ENCODE results near the gene TKTL1.

Gene TKTL1

GRCh38 chrX:154348114-154348531, 52.5 kb downstream of the TKTL1 start:
- no peak for DNase-seq

GRCh38 chrX:154348646-154349358, 53.2 kb downstream of the TKTL1 start:
- no peak for DNase-seq

GRCh38 chrX:154349359-154349935, 53.9 kb downstream of the TKTL1 start:
- no peak for DNase-seq

GRCh38 chrX:154349979-154350378, 54.4 kb downstream of the TKTL1 start:
- DNase-seq, result no peak

GRCh38 chrX:154350429-154351182, 55.0 kb downstream of the TKTL1 start:
- no peak for DNase-seq

GRCh38 chrX:154351183-154352011, 55.8 kb downstream of the TKTL1 start:
- DNase-seq, result no peak

GRCh38 chrX:154352012-154352401, 56.4 kb downstream of the TKTL1 start:
- no peak for DNase-seq

GRCh38 chrX:154352466-154352865, 56.9 kb downstream of the TKTL1 start:
- DNase-seq, result no peak

GRCh38 chrX:154353172-154353843, 57.7 kb downstream of the TKTL1 start:
- no peak for DNase-seq

- DNase-seq, result no peak
Observed at GRCh38 chrX:154354013-154354412, 58.4 kb downstream of the TKTL1 start.

GRCh38 chrX:154354516-154354915, 58.9 kb downstream of the TKTL1 start:
- no peak for DNase-seq

- no peak for DNase-seq
Observed at GRCh38 chrX:154355094-154355775, 59.6 kb downstream of the TKTL1 start.

GRCh38 chrX:154355776-154356140, 60.2 kb downstream of the TKTL1 start:
- DNase-seq, result no peak

- no peak for DNase-seq
Observed at GRCh38 chrX:154356596-154356995, 61.0 kb downstream of the TKTL1 start.

GRCh38 chrX:154357205-154357604, 61.6 kb downstream of the TKTL1 start:
- no peak for DNase-seq

GRCh38 chrX:154358011-154358410, 62.4 kb downstream of the TKTL1 start:
- DNase-seq, result no peak

- no peak for DNase-seq
Observed at GRCh38 chrX:154358829-154359228, 63.2 kb downstream of the TKTL1 start.

GRCh38 chrX:154359362-154360154, 64.0 kb downstream of the TKTL1 start:
- no peak for DNase-seq

- DNase-seq, result no peak
Observed at GRCh38 chrX:154360155-154360713, 64.6 kb downstream of the TKTL1 start.

GRCh38 chrX:154362085-154362742, 66.6 kb downstream of the TKTL1 start:
- no peak for DNase-seq
